ENCODE data around the gene SMARCA1. TPM values are rescaled to one million over a fixed set of nuclear protein-coding genes. Genes with fewer than 3 reads are reported as not detected.

The SMARCA1 gene
- total and polyA plus RNA-seq, 2 of the 13 experiments (the other 11 are each of a cell fraction or from before 2014, with no cell fraction given): 97.7 to 145 TPM

DNA sequence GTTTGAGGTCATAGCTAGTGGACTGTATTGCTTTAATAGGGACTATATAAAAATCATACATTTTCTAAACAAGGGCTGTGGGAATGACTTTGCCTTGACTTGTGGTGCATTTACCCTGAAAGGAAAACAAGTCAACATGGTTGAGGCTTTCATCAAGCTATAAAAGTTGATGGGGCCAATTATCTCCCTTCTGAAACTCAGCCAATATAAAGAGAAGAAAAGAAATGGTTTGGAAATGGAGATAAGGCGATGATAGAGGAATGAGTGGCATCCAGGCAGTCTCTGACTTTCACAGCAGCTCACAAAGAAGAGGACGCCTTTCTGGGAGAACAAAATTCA, 118.7 kb downstream of the SMARCA1 start:
- Histone ChIP-seq H3K36me3 (replicated peaks in 1 of 2; ENCODE audit: control insufficient read depth in 1 of 2, insufficient read depth in 2 of 2, low read length in 2 of 2) (no peaks in the 10 kb centered on the region), H3K4me3 (replicated peaks in 1 of 3; ENCODE audit: insufficient read depth in 1 of 3, low read depth in 2 of 3, low read length in 3 of 3) (no peak overlapping the region), H2AFZ (ENCODE audit: low read length) (no peak overlapping the region), H3K9ac (ENCODE audit: insufficient read depth, low read depth, low read length) (no peak overlapping the region), H3K27ac (ENCODE audit: extremely low read length, insufficient read depth, low read length) (no peak overlapping the region), H3K4me1 (ENCODE audit: insufficient read depth, low read length) (no peaks in the 10 kb centered on the region), H4K20me1 (ENCODE audit: insufficient read depth, low read length) (no peaks in the 10 kb centered on the region), H3K9me3 (ENCODE audit: low read length) (no peaks in the 10 kb centered on the region), H3K27me3 (ENCODE audit: control insufficient read depth in 1 of 2, insufficient read depth in 2 of 2, low read length in 2 of 2) (no peaks in the 10 kb centered on the region), H3K79me2 (ENCODE audit: insufficient read depth, low read length) (no peaks in the 10 kb centered on the region), H3K4me2 (ENCODE audit: low read depth, low read length) (no peak overlapping the region)
- FAIRE-seq (no peak), DNase-seq (ENCODE audit: low spot score) (no peak), ATAC-seq (no peak)
- in situ Hi-C loops (cut with HindIII; ENCODE audit: extremely low pct_ligation_motif_present, low pct_unique_long_range_greater_than_20kb): no loop called here
- POLR2A ChIA-PET: no interaction called here
- CTCF ChIA-PET (ENCODE audit: low intra/inter-chr PET ratio, low total read pairs): no interaction called here
- intact Hi-C loops (cut with micrococcal nuclease; ENCODE audit: unreplicated experiment): no loop called here
- 89% methylated on average over 2 of the region's 2 CpGs for WGBS (ENCODE audit: low lambda C conversion rate)
- BruUV-seq (replicated peaks): no TSS peak
- TF ChIP-seq, protein P1, sequence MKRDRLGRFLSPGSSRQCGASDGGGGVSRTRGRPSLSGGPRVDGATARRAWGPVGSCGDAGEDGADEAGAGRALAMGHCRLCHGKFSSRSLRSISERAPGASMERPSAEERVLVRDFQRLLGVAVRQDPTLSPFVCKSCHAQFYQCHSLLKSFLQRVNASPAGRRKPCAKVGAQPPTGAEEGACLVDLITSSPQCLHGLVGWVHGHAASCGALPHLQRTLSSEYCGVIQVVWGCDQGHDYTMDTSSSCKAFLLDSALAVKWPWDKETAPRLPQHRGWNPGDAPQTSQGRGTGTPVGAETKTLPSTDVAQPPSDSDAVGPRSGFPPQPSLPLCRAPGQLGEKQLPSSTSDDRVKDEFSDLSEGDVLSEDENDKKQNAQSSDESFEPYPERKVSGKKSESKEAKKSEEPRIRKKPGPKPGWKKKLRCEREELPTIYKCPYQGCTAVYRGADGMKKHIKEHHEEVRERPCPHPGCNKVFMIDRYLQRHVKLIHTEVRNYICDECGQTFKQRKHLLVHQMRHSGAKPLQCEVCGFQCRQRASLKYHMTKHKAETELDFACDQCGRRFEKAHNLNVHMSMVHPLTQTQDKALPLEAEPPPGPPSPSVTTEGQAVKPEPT (CRISPR knock-in tag; IDR thresholded peaks at IDR 0.05; ENCODE audit: low read depth): no peak
- TF ChIP-seq ZNF746 (CRISPR knock-in tag; IDR thresholded peaks at IDR 0.05) (no peak), JUND (CRISPR knock-in tag; IDR thresholded peaks at IDR 0.05) (no peak), BRD4 (CRISPR knock-in tag; IDR thresholded peaks at IDR 0.05) (no peak), ARHGAP35 (CRISPR knock-in tag; IDR thresholded peaks at IDR 0.05; ENCODE audit: borderline replicate concordance) (no peak), NR3C1 (CRISPR knock-in tag; IDR thresholded peaks at IDR 0.05) (no peak), ZKSCAN1 (IDR thresholded peaks at IDR 0.05; ENCODE audit: low read length) (no peak), PCBP2 (optimal IDR thresholded peaks at IDR 0.05; ENCODE audit: low read depth, low read length, poor library complexity, severe bottlenecking) (no peak), YY1 (IDR thresholded peaks at IDR 0.05; ENCODE audit: insufficient read depth, insufficient replicate concordance, low read depth, low read length) (no peak), NFKB2 (CRISPR knock-in tag; IDR thresholded peaks at IDR 0.05; ENCODE audit: borderline replicate concordance) (no peak), HNRNPL (IDR thresholded peaks at IDR 0.05; ENCODE audit: low read depth, low read length) (no peak), IKZF1 (IDR thresholded peaks at IDR 0.05) (no peak), ZNF367 (CRISPR knock-in tag; IDR thresholded peaks at IDR 0.05; ENCODE audit: borderline replicate concordance) (no peak), GFI1 (CRISPR knock-in tag; IDR thresholded peaks at IDR 0.05; ENCODE audit: borderline replicate concordance) (no peak)
- TF ChIP-seq, protein P2, sequence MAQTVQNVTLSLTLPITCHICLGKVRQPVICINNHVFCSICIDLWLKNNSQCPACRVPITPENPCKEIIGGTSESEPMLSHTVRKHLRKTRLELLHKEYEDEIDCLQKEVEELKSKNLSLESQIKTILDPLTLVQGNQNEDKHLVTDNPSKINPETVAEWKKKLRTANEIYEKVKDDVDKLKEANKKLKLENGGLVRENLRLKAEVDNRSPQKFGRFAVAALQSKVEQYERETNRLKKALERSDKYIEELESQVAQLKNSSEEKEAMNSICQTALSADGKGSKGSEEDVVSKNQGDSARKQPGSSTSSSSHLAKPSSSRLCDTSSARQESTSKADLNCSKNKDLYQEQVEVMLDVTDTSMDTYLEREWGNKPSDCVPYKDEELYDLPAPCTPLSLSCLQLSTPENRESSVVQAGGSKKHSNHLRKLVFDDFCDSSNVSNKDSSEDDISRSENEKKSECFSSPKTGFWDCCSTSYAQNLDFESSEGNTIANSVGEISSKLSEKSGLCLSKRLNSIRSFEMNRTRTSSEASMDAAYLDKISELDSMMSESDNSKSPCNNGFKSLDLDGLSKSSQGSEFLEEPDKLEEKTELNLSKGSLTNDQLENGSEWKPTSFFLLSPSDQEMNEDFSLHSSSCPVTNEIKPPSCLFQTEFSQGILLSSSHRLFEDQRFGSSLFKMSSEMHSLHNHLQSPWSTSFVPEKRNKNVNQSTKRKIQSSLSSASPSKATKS (CRISPR knock-in tag; IDR thresholded peaks at IDR 0.05): no peak
- TF ChIP-seq, protein P3, sequence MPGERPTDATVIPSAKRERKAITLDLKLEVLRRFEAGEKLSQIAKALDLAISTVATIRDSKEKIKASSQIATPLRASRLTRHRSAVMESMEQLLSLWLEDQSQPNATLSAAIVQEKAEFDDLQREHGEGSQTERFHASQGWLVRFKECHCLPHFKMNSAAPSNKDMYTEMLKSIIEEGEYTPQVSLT (CRISPR knock-in tag; IDR thresholded peaks at IDR 0.05; ENCODE audit: borderline replicate concordance, low read depth): no peak
- TF ChIP-seq, protein P4, sequence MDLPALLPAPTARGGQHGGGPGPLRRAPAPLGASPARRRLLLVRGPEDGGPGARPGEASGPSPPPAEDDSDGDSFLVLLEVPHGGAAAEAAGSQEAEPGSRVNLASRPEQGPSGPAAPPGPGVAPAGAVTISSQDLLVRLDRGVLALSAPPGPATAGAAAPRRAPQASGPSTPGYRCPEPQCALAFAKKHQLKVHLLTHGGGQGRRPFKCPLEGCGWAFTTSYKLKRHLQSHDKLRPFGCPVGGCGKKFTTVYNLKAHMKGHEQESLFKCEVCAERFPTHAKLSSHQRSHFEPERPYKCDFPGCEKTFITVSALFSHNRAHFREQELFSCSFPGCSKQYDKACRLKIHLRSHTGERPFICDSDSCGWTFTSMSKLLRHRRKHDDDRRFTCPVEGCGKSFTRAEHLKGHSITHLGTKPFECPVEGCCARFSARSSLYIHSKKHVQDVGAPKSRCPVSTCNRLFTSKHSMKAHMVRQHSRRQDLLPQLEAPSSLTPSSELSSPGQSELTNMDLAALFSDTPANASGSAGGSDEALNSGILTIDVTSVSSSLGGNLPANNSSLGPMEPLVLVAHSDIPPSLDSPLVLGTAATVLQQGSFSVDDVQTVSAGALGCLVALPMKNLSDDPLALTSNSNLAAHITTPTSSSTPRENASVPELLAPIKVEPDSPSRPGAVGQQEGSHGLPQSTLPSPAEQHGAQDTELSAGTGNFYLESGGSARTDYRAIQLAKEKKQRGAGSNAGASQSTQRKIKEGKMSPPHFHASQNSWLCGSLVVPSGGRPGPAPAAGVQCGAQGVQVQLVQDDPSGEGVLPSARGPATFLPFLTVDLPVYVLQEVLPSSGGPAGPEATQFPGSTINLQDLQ (CRISPR knock-in tag; IDR thresholded peaks at IDR 0.05): no peak
- TF ChIP-seq, protein P5, sequence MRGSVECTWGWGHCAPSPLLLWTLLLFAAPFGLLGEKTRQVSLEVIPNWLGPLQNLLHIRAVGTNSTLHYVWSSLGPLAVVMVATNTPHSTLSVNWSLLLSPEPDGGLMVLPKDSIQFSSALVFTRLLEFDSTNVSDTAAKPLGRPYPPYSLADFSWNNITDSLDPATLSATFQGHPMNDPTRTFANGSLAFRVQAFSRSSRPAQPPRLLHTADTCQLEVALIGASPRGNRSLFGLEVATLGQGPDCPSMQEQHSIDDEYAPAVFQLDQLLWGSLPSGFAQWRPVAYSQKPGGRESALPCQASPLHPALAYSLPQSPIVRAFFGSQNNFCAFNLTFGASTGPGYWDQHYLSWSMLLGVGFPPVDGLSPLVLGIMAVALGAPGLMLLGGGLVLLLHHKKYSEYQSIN (CRISPR knock-in tag; IDR thresholded peaks at IDR 0.05; ENCODE audit: borderline replicate concordance): no peak
